Stimulated activated CD8-positive, alpha-beta memory T cell treated with anti-CD3 and anti-CD28 coated beads, Interleukin-7, amount 100 ng/mL, for 4 hours (primary cell): ENCODE measurements around the gene GJB4.
"Not testable (repeated sequence)": the region's sequence is repeated elsewhere in the genome, so short reads cannot be mapped to it uniquely, and the experiment has no call there.

Experiments used
- DNase-seq, 2 donors: peaks; one replicate each; pipeline ENCODE4 v3.0.0-alpha.2; 2020; ENCODE audit warnings: low read depth in 2 of 2

Gene GJB4

DNA sequence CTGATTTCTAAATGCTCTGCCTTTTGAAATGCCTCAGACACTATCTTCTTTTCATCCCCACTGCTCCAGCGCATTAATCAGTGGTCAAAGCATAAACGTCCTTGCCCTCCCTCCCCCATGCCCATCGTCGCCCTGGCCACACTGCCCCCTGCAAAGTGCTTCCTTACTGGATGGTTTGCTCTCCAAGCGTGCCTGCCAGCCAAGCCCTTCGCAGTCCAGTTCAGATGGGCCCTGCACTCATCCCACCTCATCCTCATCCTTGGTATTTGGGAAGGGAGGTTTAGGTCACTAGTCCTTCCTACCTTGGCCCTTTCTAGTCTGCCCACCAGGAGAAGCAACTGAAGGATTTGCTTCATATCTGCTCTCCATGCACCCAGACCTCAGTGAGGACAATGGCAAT is 36.4 kb downstream of the GJB4 start:
- DNase-seq = no peak

DNA sequence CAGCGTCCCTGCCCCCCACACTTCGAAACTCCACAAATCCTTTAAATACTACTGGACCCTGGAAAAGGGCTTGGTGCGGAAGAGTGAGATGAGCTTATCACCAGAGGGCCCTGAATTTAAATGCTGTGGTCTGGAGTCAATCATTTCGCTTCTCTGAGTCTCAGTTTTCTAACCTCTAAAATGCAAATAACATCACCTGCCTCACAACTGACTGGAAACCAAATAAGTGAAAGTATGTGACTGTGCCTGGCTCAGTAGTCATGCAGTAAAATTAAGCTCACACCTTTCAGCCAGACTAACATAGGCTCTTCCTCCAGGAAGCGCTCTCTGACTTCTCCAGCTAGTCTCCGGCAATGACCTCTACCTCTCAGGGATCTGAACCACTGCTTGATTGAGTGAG is 37.5 kb downstream of the GJB4 start:
- DNase-seq = no peak

DNA sequence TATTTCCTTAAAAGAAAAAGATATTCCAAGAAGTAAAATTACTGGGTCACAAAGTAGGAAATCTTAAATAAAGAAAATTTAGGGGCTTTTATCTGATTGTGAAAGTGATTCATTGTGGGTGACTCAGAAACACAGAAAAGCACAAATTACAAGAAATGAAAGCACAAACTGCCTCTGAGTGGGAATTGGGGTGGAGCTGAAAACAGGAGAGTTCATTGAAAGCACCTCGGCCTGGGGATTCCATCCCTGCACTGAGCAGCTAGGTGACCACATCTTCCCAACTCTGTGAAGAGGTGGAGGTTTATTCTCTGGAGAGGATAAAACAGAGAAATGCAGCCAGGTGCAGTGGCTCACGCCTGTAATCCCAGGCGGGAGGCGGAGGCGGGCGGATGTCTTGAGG is 40.7 kb downstream of the GJB4 start:
- DNase-seq = no peak

DNA sequence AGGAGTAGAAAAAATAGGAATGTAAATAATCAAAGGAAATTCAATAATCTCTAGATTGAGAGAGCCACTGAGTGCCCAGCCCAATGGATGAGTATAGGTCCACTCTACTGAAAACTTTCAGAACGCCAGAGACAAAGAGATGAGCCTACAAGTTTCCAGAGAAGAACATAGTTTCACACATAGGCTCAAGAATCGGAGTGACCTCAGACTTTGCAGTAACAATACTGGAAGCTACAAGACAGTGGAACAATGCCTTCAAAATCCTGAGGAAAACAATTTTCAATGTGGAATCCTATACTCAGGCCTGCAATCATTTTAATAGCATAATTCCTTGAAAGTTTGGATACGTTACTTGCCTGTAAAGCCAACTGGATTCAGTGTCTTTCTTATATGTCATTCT is 44.2 kb downstream of the GJB4 start:
- no peak for DNase-seq

DNA sequence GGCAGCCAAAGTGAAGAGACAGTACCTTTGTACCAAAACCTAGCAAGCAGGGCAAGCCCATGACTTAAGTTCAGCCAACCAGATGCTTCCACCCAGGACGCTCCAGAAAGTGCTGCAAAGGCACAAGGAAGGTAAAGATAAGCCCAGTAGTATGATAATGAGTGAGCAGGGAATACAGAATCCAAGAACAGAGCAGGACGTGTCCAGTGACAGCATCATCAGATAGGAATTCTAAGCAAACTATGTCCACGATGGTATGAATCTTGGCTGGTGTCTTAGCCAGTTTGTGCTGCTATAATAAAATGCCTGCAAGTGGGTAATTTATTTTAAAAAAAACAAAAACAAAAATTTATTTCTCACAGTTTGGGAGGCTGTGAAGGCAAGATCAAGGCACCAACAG is 46.9 kb downstream of the GJB4 start:
- DNase-seq = no peak

DNA sequence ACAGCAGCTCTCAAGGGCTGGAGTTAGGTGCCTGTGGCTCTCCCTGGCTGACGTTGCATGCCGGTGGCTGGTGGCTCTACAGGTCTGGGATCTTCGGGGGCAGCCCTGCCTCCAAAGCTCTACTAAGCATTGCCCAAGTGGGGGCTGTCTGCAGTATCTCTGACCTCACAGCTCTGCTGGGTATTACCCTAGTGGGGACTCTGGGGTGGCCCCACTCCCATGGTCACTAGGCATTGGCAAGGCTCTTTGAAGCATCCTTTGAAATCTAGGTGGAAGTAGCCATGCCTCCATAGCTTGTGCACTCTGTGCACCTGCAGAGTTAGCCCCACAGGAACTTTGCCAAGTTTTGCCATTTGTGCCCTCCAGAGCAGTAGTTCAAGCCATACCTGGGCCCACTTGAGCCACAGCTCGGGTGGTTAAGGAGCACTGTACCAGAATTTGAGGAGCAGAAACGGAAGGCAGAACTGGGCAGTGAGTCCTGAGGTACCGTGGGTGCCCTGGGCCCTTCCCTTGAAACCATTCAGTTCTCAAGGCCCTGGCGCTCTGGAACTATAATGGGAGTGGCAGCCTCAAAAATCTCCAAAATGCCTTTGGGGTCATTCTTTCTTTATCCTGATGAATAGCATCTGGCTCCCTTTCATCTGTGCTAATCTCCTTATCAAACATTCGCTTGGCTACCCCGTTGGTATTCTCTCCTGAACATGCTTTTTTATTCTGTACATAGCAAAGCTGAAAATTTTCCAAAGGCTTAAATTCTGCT is 48.7 kb downstream of the GJB4 start:
- DNase-seq = no peak

DNA sequence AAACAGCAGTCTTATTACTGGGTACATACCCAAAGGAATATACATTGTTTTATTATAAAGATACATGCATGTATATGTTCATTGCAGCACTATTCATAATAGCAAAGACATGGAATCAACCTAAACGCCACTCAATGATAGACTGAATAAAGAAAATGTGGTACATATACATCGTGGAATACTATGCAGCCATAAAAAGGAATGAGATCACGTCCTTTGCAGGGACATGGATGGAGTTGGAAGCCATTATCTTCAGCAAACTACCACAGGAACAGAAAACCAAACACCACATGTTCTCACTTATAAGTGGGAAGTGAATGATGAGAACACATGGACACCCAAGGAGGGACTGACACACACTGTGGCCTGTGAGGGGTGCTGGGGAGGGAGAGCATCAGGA is 51.2 kb downstream of the GJB4 start:
- DNase-seq = not testable (repeated sequence)
